HG03460 (cell line): ENCODE results near the gene FANCI.

Experiments
- ATAC-seq: cut with Tn5 transposase; IDR thresholded peaks from one replicate; pipeline ENCODE4 v1.9.1; 2021; ENCODE audit not compliant: unreplicated experiment

The FANCI gene

DNA sequence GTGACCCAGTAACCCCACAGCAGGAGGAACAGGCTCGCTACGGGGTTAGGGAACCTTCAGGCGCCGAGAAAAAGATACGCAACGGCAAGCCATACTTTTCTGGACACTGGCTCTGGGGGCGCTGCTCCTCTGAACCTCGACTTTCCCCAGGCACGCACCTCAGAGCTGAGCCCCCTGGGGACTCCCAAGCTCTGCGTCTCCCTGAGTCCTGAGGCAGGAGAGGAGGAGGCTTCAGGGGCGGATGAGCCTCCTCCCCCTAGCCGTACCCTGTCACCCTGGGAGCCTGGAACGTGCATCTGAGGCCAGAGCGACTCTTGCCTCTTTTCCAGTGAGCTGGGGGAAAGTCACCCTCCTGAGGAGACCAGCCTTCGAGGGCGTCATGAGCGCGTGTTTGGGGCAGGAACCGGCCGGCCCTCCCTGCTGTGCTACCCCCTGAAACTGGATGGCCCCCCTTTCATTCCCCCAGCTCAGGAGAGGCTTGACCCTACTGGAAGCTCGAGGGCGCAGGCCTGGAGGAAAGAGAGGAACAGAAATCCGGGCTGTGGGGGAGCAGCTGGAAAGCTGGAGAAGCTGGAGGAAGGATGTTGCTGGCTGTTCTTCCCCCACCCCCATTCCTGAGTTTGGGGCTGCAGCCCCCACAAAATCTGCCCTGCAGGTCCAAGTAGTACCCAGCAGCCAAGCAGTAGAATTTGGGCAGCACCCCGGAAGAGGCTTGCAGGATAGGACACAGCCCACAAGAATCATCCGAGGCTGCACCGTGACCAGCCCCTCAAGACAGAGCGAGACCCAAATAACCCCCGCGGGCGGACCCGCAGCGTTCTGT is 115.9 kb downstream of the FANCI start:
- no peak for ATAC-seq

DNA sequence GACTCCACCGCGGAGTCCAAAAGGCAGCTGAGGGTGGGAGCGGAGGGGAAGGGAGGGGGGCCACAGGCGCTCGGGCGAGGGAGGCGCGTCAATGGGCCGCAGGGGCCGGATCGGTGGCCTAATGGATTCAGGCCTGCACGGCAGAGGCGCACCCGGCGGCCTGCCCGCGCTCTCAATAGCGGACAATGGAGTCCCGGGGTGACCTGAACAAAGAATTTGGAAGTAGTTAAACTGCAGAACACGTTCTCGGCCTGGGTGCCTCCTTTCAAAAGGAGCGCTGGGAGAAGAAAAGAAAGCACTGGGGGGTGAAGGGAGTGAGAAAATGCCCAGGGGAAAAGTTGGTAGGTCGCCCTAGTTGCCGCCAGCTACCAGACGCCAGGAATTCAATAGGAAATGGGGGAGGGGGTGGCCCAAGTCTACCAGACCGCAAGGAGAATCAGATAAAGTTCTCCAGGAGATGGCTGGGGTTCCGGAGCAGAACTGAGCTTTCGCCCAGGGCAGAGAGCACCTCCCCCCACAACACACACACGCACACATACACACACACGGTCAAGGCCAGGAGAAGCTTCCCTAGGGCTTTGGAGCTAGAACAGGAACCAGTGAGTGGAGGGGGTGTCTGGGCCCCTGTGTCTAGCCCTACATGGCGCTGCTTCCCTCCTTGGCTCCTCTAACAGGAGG is 116.7 kb downstream of the FANCI start:
- ATAC-seq, result no peak

DNA sequence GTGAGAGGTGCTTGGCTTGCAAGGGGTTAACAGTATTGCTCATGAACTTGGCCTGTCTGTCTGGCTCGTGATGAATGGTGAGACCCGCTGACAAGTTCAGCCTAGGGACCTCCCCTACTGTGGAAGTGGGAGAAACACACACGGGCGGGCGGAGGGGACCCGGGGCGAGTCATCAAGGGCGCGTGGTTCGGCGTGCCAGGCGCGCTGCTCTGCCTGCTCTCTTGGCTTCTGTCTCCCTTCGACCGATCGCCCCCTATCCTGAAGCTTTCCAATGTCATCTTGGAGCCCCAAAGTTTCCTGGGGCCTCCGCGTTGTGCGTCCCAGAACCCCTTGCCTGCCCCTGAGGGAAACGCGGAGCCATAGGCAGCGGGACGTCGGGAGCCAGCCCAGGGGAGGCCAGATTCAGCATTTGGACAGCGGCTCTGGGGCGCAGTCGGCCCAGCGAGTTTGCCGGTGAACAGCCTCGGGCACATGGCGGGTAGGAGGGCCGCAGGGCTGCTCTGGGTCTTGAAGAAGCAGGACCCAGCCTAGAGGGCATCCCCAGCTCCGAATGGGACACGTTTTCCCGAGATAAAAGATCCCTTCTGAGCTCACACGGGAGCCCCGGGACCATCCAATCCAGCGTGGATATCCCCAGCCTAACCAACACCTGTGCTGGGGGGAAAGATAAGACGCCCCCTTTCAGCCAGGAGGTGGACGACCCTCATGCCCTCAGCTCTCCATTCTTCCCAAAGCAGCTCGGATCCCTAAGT is 117.8 kb downstream of the FANCI start:
- no peak for ATAC-seq

GRCh38 chr15:89362203-89363101 is 118.7 kb downstream of the FANCI start:
- no peak for ATAC-seq

DNA sequence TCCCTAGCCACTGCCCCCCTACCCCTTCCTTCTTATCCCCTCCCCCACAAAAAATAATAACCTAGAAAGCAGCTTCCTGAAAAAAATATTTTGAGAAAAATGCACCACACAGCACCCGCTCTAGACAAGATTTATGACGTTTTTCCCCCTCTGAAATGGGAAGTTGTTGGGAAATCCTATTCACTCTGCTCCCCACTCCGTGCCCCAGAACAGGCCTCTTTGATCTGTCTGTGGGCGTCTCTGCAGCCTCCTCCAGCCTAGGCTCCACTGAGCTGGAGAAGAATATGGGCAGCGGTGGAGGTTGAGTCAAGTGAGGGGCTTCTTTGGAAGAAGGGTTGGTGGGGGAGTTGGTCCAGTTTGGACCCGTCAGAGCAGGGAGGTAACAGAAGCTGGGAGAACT is 119.4 kb downstream of the FANCI start:
- ATAC-seq, result no peak

DNA sequence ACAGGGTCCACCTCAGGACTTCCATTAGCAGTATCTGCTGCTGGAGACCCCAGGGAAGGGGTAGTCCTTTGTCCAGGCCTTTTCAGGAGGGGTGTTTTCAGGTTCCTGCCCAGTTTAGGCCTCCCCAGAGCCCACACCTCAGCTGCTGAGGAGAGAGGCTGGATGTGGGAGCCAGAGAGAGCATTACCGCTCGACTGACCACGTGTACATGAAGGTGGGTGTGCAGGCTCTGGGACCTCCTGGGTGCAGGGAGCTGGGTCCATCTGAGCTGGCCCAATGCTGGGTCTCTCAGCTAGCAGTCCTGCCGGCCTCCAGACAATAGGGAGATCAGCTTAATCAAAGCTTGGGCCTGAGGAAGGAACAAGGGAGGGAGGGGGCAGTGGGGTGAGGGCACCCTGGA is 120.0 kb downstream of the FANCI start:
- no peak for ATAC-seq

GRCh38 chr15:89364341-89364740 is 120.6 kb downstream of the FANCI start:
- no peak for ATAC-seq

GRCh38 chr15:89364741-89365450 is 121.1 kb downstream of the FANCI start:
- no peak for ATAC-seq

DNA sequence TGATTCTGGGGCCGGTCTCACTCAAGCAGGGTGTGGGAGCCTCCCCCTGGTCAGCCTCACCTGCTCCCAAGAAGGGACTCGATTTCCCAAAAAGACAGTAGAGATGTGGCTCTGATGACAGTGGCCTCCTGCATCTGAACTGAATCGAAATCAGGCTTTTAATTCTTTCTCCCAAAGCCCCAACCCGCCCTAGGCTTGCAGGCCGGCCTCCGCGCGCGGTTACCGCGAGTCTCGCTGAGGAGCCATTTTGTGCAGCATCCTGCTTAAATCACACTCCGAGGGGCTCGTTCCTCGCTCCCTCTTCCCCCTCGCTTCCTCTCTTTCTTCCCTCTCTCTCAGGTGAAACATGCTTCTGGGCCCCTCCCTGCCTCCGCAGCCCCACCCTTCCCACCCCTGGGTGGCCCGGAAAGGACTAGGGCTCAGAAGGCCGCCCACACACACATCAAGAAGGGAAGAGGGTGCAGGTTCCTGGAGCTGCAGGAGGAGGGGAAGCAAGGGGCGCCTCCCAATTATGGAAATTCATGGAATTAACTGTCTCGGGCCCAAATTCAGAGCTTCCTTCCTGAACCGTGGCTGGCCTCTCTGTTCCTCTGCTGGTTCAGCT is 121.8 kb downstream of the FANCI start:
- ATAC-seq, result no peak
